GM23248 (cell line): ENCODE data around the gene SLC5A10. TPM values are rescaled to one million over a fixed set of nuclear protein-coding genes. Genes with fewer than 3 reads are reported as not detected.
"Not testable (repeated sequence)": the region's sequence is repeated elsewhere in the genome, so short reads cannot be mapped to it uniquely, and the experiment has no call there.

Experiments
- DNase-seq: peaks from one replicate; pipeline ENCODE4 v3.0.0-alpha.2; 2015
- H2AFZ ChIP-seq: fragments of 200-600 bp; sonication (generic); 2 replicates; pipeline ENCODE4 v1.6.1; 2016; ENCODE audit warnings: antibody characterized with exemption
- H3F3A ChIP-seq: fragments of 200-600 bp; sonication (generic); 2 replicates; pipeline ENCODE4 v1.6.1; 2016; ENCODE audit warnings: mild to moderate bottlenecking, antibody characterized with exemption, mixed run types; ENCODE audit not compliant: insufficient read depth
- H3K27ac ChIP-seq: fragments of 200-600 bp; sonication (generic); 2 replicates; pipeline ENCODE4 v1.5.1; 2016; ENCODE audit warnings: mild to moderate bottlenecking
- H3K27me3 ChIP-seq: fragments of 200-600 bp; sonication (generic); replicated peaks from 2 replicates; pipeline ENCODE4 v1.6.1; 2016; ENCODE audit warnings: mild to moderate bottlenecking; ENCODE audit not compliant: insufficient read depth
- H3K36me3 ChIP-seq: fragments of 200-600 bp; sonication (generic); 2 replicates; pipeline ENCODE4 v1.6.1; 2016; ENCODE audit warnings: low read depth, mild to moderate bottlenecking
- H3K4me1 ChIP-seq: fragments of 200-600 bp; sonication (generic); 2 replicates; pipeline ENCODE4 v1.6.1; 2016; ENCODE audit warnings: mild to moderate bottlenecking; ENCODE audit not compliant: insufficient read depth
- H3K4me2 ChIP-seq: fragments of 200-600 bp; sonication (generic); one replicate; pipeline ENCODE4 v1.6.1; 2016; ENCODE audit warnings: mild to moderate bottlenecking; ENCODE audit not compliant: unreplicated experiment
- H3K4me3 ChIP-seq: fragments of 200-600 bp; sonication (generic); 2 replicates; pipeline ENCODE4 v1.5.1; 2016; ENCODE audit warnings: mild to moderate bottlenecking
- H3K79me2 ChIP-seq: fragments of 200-600 bp; sonication (generic); 2 replicates; pipeline ENCODE4 v1.6.1; 2016; ENCODE audit warnings: mild to moderate bottlenecking; ENCODE audit not compliant: insufficient read depth
- H3K9ac ChIP-seq: fragments of 200-600 bp; sonication (generic); 2 replicates; pipeline ENCODE4 v1.6.1; 2016; ENCODE audit warnings: mild to moderate bottlenecking
- H3K9me2 ChIP-seq: fragments of 200-600 bp; sonication (generic); 2 replicates; pipeline ENCODE4 v1.6.1; 2016; ENCODE audit warnings: mixed run types, mild to moderate bottlenecking, moderate library complexity; ENCODE audit not compliant: insufficient read depth
- H3K9me3 ChIP-seq: fragments of 200-600 bp; sonication (generic); one replicate; pipeline ENCODE4 v1.6.1; 2017; ENCODE audit warnings: low read depth
- H4K20me1 ChIP-seq: fragments of 200-600 bp; sonication (generic); 2 replicates; pipeline ENCODE4 v1.6.0; 2016; ENCODE audit not compliant: insufficient read depth
- EZH2 ChIP-seq: fragments of 200-600 bp; sonication (generic); IDR thresholded peaks from 2 replicates; pipeline ENCODE4 v1.6.1; 2018; ENCODE audit warnings: antibody characterized with exemption, mild to moderate bottlenecking; ENCODE audit not compliant: insufficient read depth, poor library complexity, severe bottlenecking
- EZH2phosphoT487 ChIP-seq: fragments of 200-600 bp; sonication (generic); IDR thresholded peaks from 2 replicates; pipeline ENCODE4 v1.6.1; 2018; ENCODE audit warnings: antibody characterized with exemption, moderate library complexity, mild to moderate bottlenecking, low read depth; ENCODE audit not compliant: insufficient read depth
- WGBS, 2 experiments: methylation state at CpG; one replicate each; pipeline ENCODE4 v1.1.6; 2015 to 2017; ENCODE audit warnings: low lambda C conversion rate in 2 of 2, low coverage in 1 of 2; ENCODE audit errors: missing lambda C conversion rate in 2 of 2; 5-methylcytosine and 5-hydroxymethylcytosine counted together
- in situ Hi-C: fragments of 300-500 bp; cut with MboI; formaldehyde crosslinking; loops from 2 replicates; pipeline ENCODE4 v1.15.0; 2020
- polyA plus RNA-seq: library from polyadenylated mRNA; unstranded; fragments of >200 nt; fragmentation: Nextera tagmentation; extraction: Ambion mirVana; gene quantifications from 2 replicates; pipeline ENCODE4 v1.2.1, GENCODE V29; 2016
- total RNA-seq: library from RNA; depleted of rRNA; stranded (reverse); fragments of >200 nt; shearing (Covaris generic); gene quantifications from 2 replicates; pipeline ENCODE4 v1.2.3, GENCODE V29; 2014

Gene SLC5A10
- total and polyA plus RNA-seq, 2 experiments from 2014 or later = 0.10 TPM; not detected in 1

DNA sequence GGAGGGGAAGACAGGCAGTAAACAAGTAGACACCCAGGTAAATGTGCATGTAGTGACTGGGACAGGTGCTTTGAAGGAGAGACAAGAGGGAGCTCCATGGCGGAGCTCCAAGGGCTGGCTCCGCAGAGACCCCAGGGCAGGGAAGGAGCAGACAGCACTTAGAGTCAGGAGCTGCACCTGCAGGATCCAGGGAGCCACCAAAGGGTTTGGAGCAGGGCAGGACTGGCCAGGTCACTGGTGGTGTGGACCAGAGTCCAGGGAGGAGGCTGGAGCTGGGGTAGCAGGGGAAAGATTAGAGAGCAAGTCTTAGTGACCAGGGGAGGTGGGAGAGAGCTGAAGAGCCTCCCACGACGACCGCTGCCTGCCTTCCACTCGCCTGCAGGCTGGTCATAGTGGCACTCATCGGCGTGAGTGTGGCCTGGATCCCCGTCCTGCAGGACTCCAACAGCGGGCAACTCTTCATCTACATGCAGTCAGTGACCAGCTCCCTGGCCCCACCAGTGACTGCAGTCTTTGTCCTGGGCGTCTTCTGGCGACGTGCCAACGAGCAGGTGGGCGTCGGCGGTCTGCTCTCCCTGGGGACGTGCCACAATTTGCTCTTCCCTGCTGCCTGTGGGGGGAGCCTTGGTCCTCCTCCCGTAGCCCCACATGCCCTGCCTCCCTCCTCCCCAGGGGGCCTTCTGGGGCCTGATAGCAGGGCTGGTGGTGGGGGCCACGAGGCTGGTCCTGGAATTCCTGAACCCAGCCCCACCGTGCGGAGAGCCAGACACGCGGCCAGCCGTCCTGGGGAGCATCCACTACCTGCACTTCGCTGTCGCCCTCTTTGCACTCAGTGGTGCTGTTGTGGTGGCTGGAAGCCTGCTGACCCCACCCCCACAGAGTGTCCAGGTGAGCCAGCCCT is 67.3 kb downstream of the SLC5A10 start:
- 55 to 61% methylated on average over 19 to 24 of the region's 27 CpGs for WGBS, 2 experiments
- in situ Hi-C loops = no loop called here
- TF ChIP-seq EZH2phosphoT487 (no peak), EZH2 (no peak)

DNA sequence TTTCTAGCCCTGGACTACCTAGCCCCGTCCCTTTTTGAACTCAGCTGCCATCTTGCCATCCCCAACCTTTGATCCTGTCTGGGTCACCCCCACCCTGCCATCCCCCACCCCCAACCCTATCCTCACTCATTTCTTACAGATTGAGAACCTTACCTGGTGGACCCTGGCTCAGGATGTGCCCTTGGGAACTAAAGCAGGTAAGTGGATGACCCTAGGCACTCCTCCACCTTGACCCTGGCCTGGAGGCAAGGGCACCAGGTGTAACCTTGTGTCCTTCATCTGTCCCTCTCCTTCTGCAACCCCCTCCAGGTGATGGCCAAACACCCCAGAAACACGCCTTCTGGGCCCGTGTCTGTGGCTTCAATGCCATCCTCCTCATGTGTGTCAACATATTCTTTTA is 68.1 kb downstream of the SLC5A10 start:
- no peak for DNase-seq
- H3K9me3 ChIP-seq = no peaks in the 10 kb centered on the region
- H2AFZ ChIP-seq = no peak overlapping the region
- no peaks in the 10 kb centered on the region; the same call in 1 of the 2 replicates for H3K4me1 ChIP-seq
- no peaks in the 10 kb centered on the region for H4K20me1 ChIP-seq
- H3K4me3 ChIP-seq = no peak overlapping the region
- H3K9me2 ChIP-seq = no peaks in the 10 kb centered on the region
- H3K79me2 ChIP-seq = no peaks in the 10 kb centered on the region
- H3K36me3 ChIP-seq = no peaks in the 10 kb centered on the region
- no peak overlapping the region for H3K9ac ChIP-seq
- no peaks in the 10 kb centered on the region; the same call in 1 of the 2 replicates for H3F3A ChIP-seq
- H3K27me3 ChIP-seq = no peaks in the 10 kb centered on the region
- TF ChIP-seq EZH2 (no peak), EZH2phosphoT487 (no peak)
- 98 to 99% methylated on average over 3 of the region's 3 CpGs for WGBS, 2 experiments
- in situ Hi-C loops = no loop called here
- H3K27ac ChIP-seq = no peak overlapping the region
- no peak overlapping the region for H3K4me2 ChIP-seq

More for the DNA sequence above, 67.3 kb downstream of the SLC5A10 start:
- H3K27me3 ChIP-seq = no peaks in the 10 kb centered on the region
- H4K20me1 ChIP-seq = no peaks in the 10 kb centered on the region
- H2AFZ ChIP-seq = no peak overlapping the region
- no peak overlapping the region for H3K27ac ChIP-seq
- DNase-seq = no peak
- H3K4me3 ChIP-seq = no peak overlapping the region
- no peaks in the 10 kb centered on the region for H3K4me1 ChIP-seq
- H3K9me3 ChIP-seq = no peaks in the 10 kb centered on the region
- H3K4me2 ChIP-seq = no peak overlapping the region
- H3F3A ChIP-seq = no peaks in the 10 kb centered on the region; the same call in 1 of the 2 replicates
- H3K79me2 ChIP-seq = no peaks in the 10 kb centered on the region
- no peaks in the 10 kb centered on the region for H3K9me2 ChIP-seq
- H3K9ac ChIP-seq = no peak overlapping the region
- no peaks in the 10 kb centered on the region for H3K36me3 ChIP-seq

DNA sequence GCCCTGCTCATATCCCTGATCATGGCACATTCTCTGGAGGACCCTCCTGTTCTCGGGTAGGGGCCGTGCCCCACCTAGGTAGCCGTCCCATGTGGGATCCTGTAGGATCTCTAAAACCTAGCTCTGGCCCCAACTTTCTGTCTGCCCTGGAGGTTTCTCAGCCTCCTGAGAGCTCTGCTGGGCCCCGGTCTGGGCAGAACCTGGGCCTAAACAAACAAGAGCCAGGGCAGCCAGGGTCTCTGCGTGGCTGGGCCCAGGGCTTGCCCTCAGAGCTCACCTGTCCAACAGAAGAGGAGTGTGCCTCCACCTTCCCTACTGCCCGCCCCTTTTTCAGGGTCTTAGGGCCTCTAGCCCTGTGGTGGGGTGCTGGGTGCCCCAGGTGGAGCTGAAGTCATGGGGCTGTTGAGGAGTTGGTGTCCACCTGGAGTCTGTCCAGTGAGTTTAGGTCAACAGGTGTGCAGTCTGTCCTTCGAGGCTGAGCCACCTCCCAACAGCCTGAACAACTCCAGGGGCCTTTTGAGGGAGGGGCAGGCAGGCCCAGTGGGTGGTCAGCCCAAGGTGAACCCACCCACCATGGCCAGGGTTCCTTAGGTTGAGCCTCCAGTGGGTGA is 69.2 kb downstream of the SLC5A10 start:
- in situ Hi-C loops, H3K4me1 ChIP-seq, H2AFZ ChIP-seq, H3K9ac ChIP-seq, H3F3A ChIP-seq, H3K79me2 ChIP-seq, DNase-seq, H3K36me3 ChIP-seq, H3K27ac ChIP-seq, H4K20me1 ChIP-seq, H3K4me2 ChIP-seq, H3K4me3 ChIP-seq, H3K9me3 ChIP-seq, H3K9me2 ChIP-seq, H3K27me3 ChIP-seq: not testable (repeated sequence)
- WGBS, 2 experiments = 87 to 95% methylated on average over 6 to 7 of the region's 7 CpGs

DNA sequence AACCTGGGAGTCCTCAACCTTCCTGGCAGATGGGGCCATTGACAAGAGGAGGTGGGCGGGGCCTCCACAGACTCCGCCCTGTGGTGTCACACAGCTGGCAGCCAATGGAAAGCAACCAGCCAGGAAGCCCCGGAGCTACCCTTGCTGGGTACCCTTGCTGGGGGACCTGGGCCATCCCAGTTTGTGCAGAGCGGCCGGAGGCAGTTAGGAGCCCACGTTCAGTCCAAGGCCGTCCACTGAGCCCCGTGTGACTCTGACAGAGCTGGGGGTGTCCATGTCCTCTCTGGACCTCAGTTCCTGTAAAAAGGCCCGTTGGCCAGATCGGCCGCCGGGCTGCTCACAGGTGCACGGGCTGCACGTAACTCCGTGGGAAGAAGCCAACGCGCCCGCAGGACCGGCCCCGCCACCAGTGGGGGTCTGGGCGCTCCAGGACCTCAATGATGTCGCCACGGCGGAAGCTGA is 69.7 kb downstream of the SLC5A10 start:
- 91 to 92% methylated on average over 24 of the region's 24 CpGs for WGBS, 2 experiments
- TF ChIP-seq EZH2 (no peak), EZH2phosphoT487 (no peak)
- in situ Hi-C loops = no loop called here
- Histone ChIP-seq H3K9me2 (no peaks in the 10 kb centered on the region), H3K9me3 (no peaks in the 10 kb centered on the region), H3K4me1 (no peaks in the 10 kb centered on the region; the same call in 1 of the 2 replicates), H3K4me2 (no peak overlapping the region), H3K79me2 (no peaks in the 10 kb centered on the region), H3K9ac (no peak overlapping the region), H3F3A (no peaks in the 10 kb centered on the region; the same call in 1 of the 2 replicates), H3K36me3 (no peaks in the 10 kb centered on the region), H3K27ac (no peak overlapping the region), H2AFZ (no peak overlapping the region), H3K4me3 (no peak overlapping the region), H3K27me3 (no peaks in the 10 kb centered on the region), H4K20me1 (no peaks in the 10 kb centered on the region)
- peak; percentile 33 for DNase-seq
